ENCODE data around the gene FAM222B. TPM values are rescaled to one million over a fixed set of nuclear protein-coding genes. Genes with fewer than 3 reads are reported as not detected.
A peak's percentile ranks its signal among the peaks of the same experiment; 100 is the strongest.

Gene FAM222B
- total and polyA plus RNA-seq, 9 of the 15 experiments (the other 6 are each of a cell fraction or from before 2014, with no cell fraction given): 4.0 to 34.6 (median 7.5) TPM

GRCh38 chr17:28710861-28711722 lies 131.5 kb downstream of the FAM222B start (continued):
- no peak for TF ChIP-seq ZNF280B (CRISPR knock-in tag; IDR thresholded peaks at IDR 0.05)
- no peak for TF ChIP-seq SMARCA5 (IDR thresholded peaks at IDR 0.05)
- TF ChIP-seq TFAM (CRISPR knock-in tag; conservative IDR thresholded peaks at IDR 0.05): no peak
- TF ChIP-seq POLR2H (tag; IDR thresholded peaks at IDR 0.05; ENCODE audit: low read depth): peak; percentile 85
- TF ChIP-seq THAP7 (CRISPR knock-in tag; IDR thresholded peaks at IDR 0.05): no peak
- TF ChIP-seq THAP12 (CRISPR knock-in tag; IDR thresholded peaks at IDR 0.05): peak; percentile 90
- no peak for TF ChIP-seq ZNF121 (CRISPR knock-in tag; conservative IDR thresholded peaks at IDR 0.05)
- peak; percentile 87 for TF ChIP-seq RBM25 (IDR thresholded peaks at IDR 0.05; ENCODE audit: low read depth, low read length, severe bottlenecking)
- TF ChIP-seq ZFP30 (CRISPR knock-in tag; IDR thresholded peaks at IDR 0.05; ENCODE audit: borderline replicate concordance): no peak
- TF ChIP-seq HMBOX1 (IDR thresholded peaks at IDR 0.05): no peak
- no peak for TF ChIP-seq ZBTB26 (CRISPR knock-in tag; IDR thresholded peaks at IDR 0.05)
- no peak for TF ChIP-seq GATA2 (CRISPR knock-in tag; IDR thresholded peaks at IDR 0.05)
- TF ChIP-seq TFAP4 (CRISPR knock-in tag; IDR thresholded peaks at IDR 0.05; ENCODE audit: borderline replicate concordance): no peak
- TF ChIP-seq THRAP3 (IDR thresholded peaks at IDR 0.05; ENCODE audit: borderline replicate concordance): no peak
- no peak; the same call in 1 of the 2 replicates for TF ChIP-seq NR1H2 (CRISPR knock-in tag; IDR thresholded peaks at IDR 0.05)
- peak in 1 of 2 experiments; percentile 43; a peak in 2 of 4 replicates for TF ChIP-seq RCOR1 (IDR thresholded peaks at IDR 0.05; ENCODE audit: borderline replicate concordance in 1 of 2, low read depth in 2 of 2, low read length in 2 of 2)
- no peak for TF ChIP-seq WHSC1 (IDR thresholded peaks at IDR 0.05; ENCODE audit: low read length)
- TF ChIP-seq KLF13 (tag; IDR thresholded peaks at IDR 0.05; ENCODE audit: borderline replicate concordance, low read depth): peak; percentile 81; the same call in 1 of the 2 replicates
- no peak for TF ChIP-seq RBM17 (IDR thresholded peaks at IDR 0.05; ENCODE audit: borderline replicate concordance, low read depth, low read length)

All from K562 (cell line).